Measurements from ENCODE around the gene POLR1A. TPM values are rescaled to one million over a fixed set of nuclear protein-coding genes. Genes with fewer than 3 reads are reported as not detected.

The POLR1A gene
- total RNA-seq, 1 donor from 2014 or later, result 12.8 TPM

GRCh38 chr2:86047575-86048382 is 57.9 kb downstream of the POLR1A start:
- DNase-seq (ENCODE audit: missing footprints), result no peak
- intact Hi-C loops (cut with DNase I), result no loop called here
- ATAC-seq, result no peak

DNA sequence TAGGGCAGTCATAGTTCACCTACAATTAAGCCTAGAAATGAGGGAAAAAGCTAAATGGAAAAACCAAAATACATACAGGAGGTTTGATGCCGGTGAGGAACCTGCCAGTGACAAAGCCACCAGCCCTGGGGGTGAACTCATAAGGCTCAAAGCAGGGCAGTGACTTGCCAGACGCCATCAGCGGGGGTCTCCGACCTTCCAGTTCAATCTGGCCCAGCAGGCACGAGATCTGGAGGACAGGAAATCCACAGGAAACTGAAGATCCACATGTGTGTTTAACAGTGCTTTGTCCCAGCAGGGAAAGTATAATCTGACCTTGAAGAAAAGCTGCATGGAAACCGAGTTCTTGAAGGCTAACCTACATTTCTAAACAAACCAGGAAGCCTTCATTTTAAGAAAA is 60.1 kb downstream of the POLR1A start:
- intact Hi-C loops (cut with DNase I), result no loop called here
- DNase-seq (ENCODE audit: missing footprints), result no peak
- ATAC-seq, result no peak

DNA sequence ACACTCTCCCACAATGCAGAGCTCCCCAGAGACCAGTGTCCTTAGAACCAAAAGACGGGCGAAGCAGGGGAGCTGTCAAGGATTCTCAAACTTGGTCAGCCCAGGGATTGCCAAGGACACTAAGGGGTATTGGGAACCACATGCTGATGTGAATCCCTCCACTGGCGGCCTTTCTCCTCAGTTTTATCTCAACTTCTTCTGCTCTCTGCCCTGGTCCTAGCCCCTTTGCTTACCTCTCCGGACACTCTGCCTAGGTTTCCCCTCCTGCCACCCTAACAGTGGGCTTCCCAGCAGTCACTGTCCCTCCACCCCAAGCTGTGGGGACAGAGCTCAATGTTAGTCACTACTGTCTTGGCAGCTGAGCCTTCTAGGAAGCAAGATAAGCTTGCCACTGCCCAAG is 61.1 kb downstream of the POLR1A start:
- intact Hi-C loops (cut with DNase I), result no loop called here
- no peak for ATAC-seq
- DNase-seq (ENCODE audit: missing footprints), result no peak

- DNase-seq (ENCODE audit: missing footprints) (no peak), ATAC-seq (no peak)
- intact Hi-C loops (cut with DNase I), result no loop called here
Measured at GRCh38 chr2:86044045-86044444, 61.6 kb downstream of the POLR1A start.

- DNase-seq (ENCODE audit: missing footprints), result no peak
- intact Hi-C loops (cut with DNase I), result no loop called here
- no peak for ATAC-seq
Measured at GRCh38 chr2:86042256-86043168, 63.2 kb downstream of the POLR1A start.

GRCh38 chr2:86039963-86040655 is 65.6 kb downstream of the POLR1A start:
- ATAC-seq, result no peak
- intact Hi-C loops (cut with DNase I), result loop anchor here (5.0 kb wide), 1 partner anchor 32 kb away; no protein-coding TSS in a partner anchor
- no peak for DNase-seq (ENCODE audit: missing footprints)

DNA sequence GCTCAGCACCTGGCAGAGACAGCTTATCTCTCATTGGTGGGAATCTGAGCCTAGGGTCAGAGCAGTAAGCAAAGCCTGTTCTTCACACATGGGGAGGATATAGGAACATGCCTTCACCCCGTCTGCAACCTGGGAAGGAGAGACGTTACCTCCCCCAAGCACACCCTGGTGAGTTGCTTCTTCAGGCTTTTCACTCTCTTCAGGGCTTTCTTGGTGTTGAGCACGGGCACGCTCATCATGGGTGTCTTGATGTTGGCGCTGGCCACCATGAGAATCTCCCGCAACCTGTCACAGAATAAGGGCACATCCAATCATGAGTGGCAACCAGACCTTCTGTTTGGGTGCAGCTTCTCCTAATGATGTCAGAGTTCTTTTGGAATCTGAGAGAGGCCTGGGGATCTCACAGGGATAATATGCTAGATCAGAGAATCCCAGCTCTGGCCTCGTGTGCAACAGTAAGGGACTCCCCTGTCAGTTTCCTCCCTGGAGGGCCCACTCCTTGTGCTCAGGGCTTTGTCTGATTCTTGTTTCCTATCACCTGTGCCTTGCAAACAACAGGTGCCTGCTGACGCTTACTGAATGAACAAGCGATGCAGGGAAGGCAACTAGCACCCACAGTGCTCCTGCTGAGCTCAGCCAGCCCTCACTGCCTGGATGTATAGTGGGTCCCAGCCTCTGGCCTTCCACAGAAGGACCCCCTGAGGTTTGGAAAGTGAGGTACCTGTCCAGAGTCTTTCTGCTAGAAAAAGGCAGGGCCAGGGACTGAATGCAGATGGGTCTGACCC is 66.3 kb downstream of the POLR1A start:
- intact Hi-C loops (cut with DNase I), result loop anchor here (5.0 kb wide), 1 partner anchor 33 kb away; no protein-coding TSS in a partner anchor
- no peak for DNase-seq (ENCODE audit: missing footprints)
- no peak for ATAC-seq

GRCh38 chr2:86038291-86039081 is 67.2 kb downstream of the POLR1A start:
- intact Hi-C loops (cut with DNase I), result loop anchor here (5.0 kb wide), 1 partner anchor 34 kb away; no protein-coding TSS in a partner anchor
- DNase-seq (ENCODE audit: missing footprints), result no peak
- ATAC-seq, result peak; percentile 30

GRCh38 chr2:86037795-86038192 is 67.9 kb downstream of the POLR1A start:
- DNase-seq (ENCODE audit: missing footprints) (no peak), ATAC-seq (peak; percentile 3)
- intact Hi-C loops (cut with DNase I), result loop anchor here (1.0 to 5.0 kb wide), 2 partner anchors 35 to 148 kb away; no protein-coding TSS in a partner anchor

- DNase-seq (ENCODE audit: missing footprints), result peak; percentile 88
- intact Hi-C loops (cut with DNase I), result loop anchor here (1.0 to 5.0 kb wide), 2 partner anchors 35 to 148 kb away; no protein-coding TSS in a partner anchor
Measured at GRCh38 chr2:86037141-86037794, 68.4 kb downstream of the POLR1A start.

GRCh38 chr2:86036669-86037138 is 69.0 kb downstream of the POLR1A start:
- ATAC-seq (no peak), DNase-seq (ENCODE audit: missing footprints) (no peak)
- intact Hi-C loops (cut with DNase I), result loop anchor here (1.0 to 5.0 kb wide), 2 partner anchors 36 to 147 kb away; no protein-coding TSS in a partner anchor

More at GRCh38 chr2:86037141-86037794, 68.4 kb downstream of the POLR1A start:
- peak; percentile 88 for ATAC-seq

DNA sequence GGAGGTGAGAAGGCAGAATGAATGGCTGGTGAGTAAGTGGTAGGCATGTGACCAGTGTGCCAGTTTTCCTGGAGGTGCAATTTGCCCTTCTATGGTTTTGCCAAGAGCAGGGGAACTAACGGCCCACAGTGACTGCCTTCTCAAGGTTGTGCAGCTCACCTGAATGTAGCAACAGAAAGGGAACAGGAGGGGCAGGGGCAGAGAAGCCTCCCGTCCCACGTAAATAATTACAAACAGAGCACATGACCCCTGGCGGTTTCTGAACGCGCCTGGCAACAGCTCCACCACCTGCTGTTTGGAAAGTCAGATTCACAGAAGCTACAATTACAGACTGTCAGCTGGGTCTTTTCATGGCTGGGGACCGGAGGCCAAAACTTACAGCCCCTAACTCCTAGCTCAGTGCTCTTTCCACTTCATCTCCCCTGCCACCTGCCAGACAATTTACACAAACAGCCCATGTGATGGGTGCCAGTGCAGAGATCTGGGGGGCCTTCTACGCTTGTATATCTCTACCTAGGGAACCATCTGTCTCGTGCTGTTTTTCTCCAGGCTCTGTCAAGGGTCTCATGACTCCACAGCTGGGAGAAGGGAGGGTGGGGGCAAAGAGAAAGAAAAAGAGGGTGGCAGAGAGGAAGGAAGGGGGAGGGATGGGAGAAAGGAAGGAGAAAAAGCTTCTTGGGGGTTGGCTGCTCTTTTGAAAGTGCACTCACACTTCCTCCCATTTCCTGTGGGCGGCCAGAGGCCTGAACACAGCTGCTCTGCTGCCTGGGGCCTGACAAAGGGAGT is 69.6 kb downstream of the POLR1A start:
- DNase-seq (ENCODE audit: missing footprints), result peak; percentile 92
- ATAC-seq, result peak; percentile 86
- intact Hi-C loops (cut with DNase I), result loop anchor here (5.0 kb wide), 1 partner anchor 36 kb away; no protein-coding TSS in a partner anchor

- no peak for DNase-seq (ENCODE audit: missing footprints)
- intact Hi-C loops (cut with DNase I), result loop anchor here (5.0 kb wide), 1 partner anchor 37 kb away; no protein-coding TSS in a partner anchor
Measured at GRCh38 chr2:86035376-86035882, 70.3 kb downstream of the POLR1A start.

DNA sequence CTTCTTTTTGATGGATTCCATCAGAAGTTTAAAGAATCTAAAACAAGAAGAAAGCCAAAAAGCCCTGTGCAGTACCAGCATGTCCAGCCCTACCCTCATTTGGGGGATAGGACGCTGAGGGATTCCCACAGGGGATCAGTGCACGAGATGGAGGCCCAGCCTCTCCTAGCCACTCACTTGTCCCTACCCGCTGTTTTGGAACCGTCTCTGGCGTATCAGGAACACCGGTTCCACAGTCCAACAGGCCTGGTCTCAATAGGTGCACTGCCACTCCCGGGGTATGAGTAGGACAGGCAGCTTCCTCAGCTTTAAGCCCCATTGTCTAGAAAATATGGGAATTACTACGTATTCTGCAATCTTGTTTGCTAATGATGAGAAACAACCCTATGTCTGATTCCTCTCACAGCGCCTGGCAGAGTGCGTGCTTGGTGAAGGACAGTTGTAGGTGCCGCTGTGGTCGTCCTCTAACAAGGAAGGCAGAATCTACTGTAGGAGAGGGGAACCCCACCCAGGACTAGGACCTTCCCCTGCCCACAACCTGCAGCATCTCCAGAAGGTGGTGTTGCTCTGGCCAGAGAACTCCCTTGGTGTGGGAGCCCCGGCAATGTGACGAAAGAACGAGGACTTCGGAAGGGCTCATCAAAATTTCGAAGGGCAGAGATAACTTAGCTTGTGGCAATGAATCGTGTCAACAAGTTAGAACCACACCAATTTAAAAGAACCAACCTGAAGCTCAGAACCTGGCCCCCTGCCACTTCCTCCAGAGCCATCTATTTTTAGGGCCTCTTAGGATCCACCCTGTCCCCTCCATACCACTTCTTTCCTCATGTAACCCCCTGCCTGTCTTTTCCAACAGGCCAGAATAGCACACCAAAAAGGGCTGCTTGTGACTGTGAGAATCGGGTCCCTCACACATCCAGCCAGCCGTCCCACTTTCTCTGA is 71.7 kb downstream of the POLR1A start:
- ATAC-seq (no peak), DNase-seq (ENCODE audit: missing footprints) (no peak)
- intact Hi-C loops (cut with DNase I), result no loop called here

More at GRCh38 chr2:86035376-86035882, 70.3 kb downstream of the POLR1A start:
- ATAC-seq, result no peak

Data from Right ventricle myocardium inferior (tissue), 1 donor.